Muscle layer of duodenum (tissue), 2 donors: ENCODE data around the gene AGRP.
A peak's percentile ranks its signal among the peaks of the same experiment; 100 is the strongest.
"Not testable (repeated sequence)": the region's sequence is repeated elsewhere in the genome, so short reads cannot be mapped to it uniquely, and the experiment has no call there.

Source experiments
- H3K27ac ChIP-seq: one replicate; pipeline ENCODE4 v1.7.0; 2013; ENCODE audit warnings: mild to moderate bottlenecking, low read length
- H3K27me3 ChIP-seq: one replicate; pipeline ENCODE4 v1.7.0; 2013; ENCODE audit warnings: low read depth, mild to moderate bottlenecking, control low read depth, low read length
- H3K36me3 ChIP-seq, 2 donors: one replicate each; pipeline ENCODE4 v1.7.0; 2013; ENCODE audit warnings: low read length in 2 of 2, control low read depth in 1 of 2, mild to moderate bottlenecking in 1 of 2; ENCODE audit not compliant: insufficient read depth in 2 of 2, control insufficient read depth in 1 of 2
- H3K4me1 ChIP-seq, 2 donors: one replicate each; pipeline ENCODE4 v1.7.0; 2013; ENCODE audit warnings: low read length in 2 of 2, mild to moderate bottlenecking in 2 of 2, control low read depth in 1 of 2, moderate library complexity in 1 of 2; ENCODE audit not compliant: insufficient read depth in 2 of 2, control insufficient read depth in 1 of 2
- H3K4me3 ChIP-seq, 2 donors: one replicate each; pipeline ENCODE4 v1.7.0; 2013; ENCODE audit warnings: low read length in 2 of 2, low read depth in 1 of 2, mild to moderate bottlenecking in 1 of 2
- H3K9me3 ChIP-seq, 2 donors: one replicate each; pipeline ENCODE4 v1.7.0; 2013; ENCODE audit warnings: low read length in 2 of 2, control low read depth in 1 of 2, mild to moderate bottlenecking in 1 of 2; ENCODE audit not compliant: control insufficient read depth in 1 of 2
- donor health status: healthy.

Gene AGRP

DNA sequence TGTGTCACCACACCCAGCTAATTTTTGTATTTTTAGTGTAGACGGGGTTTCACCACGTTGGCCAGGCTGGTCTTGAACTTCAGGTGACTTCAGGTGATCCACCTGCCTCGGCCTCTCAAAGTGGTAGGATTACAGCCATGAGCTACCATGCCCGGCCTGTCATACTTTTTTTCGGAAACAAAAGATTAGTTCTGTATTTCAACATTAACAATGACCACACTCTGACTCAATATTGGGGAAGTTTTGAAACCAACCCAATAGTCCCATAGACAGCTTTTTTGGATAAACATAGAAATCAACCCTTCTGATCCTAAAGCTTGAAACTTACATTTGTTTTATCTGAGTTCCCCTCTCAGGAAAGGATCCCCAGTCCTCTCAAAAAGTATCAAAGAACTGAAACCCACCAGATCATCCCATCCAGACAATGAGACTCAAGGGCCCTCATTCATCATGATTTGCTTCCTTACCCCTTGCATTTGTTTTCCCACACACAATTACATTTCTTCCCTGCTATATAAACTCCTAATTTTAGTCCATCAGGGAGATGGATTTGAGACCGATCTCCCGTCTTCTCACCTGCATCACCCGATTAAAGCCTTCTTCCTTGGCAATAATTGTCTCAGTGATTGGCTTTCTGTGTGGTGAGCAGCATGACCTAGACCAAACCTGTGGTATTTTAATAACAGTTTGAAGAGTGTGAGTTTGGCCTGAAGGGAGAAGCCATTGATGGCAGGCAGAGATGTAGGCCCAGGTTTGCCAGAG is 7.2 kb upstream of the AGRP start:
- Histone ChIP-seq H3K4me3 (no peak overlapping the region), H3K27me3 (no peaks in the 10 kb centered on the region), H3K9me3 (no peaks in the 10 kb centered on the region), H3K27ac (peak overlapping the region; percentile 42), H3K4me1 (peaks cover 12 to 34% of the 10 kb centered on the region in 2 donors), H3K36me3 (no peaks in the 10 kb centered on the region)

DNA sequence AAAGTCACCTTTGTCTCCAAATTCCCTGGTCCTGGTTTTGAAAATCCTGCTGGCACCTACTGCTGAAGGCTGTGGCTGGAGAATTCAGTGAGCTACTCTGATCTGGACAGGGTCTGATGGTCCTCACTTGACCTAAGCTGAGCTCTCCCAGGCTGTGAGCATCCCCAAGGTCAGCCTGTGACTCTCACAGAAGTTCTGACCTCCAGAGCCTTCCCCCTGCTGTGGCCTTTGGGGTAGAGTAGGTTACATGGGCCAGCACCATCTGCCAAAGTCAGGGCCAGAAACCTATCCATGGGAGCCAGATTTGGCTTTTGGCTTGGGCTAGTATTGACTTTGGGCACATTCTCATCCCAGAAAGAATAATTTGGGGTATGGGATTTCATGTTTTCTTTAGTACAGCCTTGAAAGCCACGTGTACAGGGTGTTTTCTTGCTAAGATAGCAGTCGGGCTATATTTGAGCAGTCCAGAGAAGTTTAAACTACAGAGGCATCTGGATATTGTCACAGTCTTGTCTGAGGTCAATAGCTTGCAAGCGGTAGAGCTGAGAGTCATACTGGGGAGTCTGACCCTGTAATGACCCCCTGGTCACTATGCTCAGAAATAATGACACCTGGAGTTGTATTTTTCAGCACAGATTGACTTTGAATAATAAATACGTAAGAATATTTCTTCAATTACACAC is 6.2 kb upstream of the AGRP start:
- Histone ChIP-seq H3K9me3 (no peaks in the 10 kb centered on the region), H3K27me3 (no peaks in the 10 kb centered on the region), H3K4me1 (peaks cover 12 to 34% of the 10 kb centered on the region in 2 donors), H3K4me3 (no peak overlapping the region), H3K36me3 (peaks cover 0 to 1% of the 10 kb centered on the region in 2 donors), H3K27ac (peak overlapping the region; percentile 42)

DNA sequence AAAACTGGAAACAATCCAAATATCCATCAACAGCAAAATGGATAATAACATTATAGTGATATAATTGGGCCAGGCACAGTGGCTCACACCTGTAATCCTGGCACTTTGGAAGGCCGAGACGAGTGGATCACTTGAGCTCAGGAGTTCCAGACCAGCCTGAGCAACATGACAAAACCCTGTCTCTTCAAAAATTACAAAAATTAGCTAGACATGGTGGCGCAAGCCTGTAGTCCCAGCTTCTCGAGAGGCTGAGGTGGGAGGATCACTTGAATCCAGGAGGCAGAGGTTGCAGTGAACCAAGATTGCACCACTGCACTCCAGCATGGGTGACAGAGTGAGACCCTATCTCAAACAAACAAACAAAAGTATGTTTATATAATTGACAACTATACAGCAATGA is 4.2 kb upstream of the AGRP start:
- not testable (repeated sequence) for H3K27me3 ChIP-seq, H3K36me3 ChIP-seq, H3K4me3 ChIP-seq, H3K27ac ChIP-seq, H3K9me3 ChIP-seq
- peaks cover 12 to 33% of the 10 kb centered on the region in 2 donors for H3K4me1 ChIP-seq

DNA sequence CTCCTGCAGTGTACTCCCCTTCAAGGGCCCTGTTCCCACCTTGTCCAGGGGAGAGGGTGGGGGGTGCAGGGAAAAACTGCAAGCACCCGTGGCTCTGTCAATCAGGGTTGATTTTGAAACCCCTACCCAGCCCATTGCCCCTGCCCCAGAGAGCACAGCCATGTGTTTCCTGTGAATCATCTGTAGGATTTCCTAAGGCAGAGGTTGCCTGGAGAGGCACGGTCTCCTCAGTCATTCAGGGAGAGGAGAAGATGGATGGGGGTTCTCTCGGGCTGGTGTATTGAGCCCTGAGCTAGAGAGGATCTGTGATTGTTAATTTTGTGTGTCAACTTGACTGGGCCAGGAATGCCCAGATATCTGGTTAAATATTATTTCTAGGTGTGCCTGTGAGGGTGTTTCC is 3.5 kb upstream of the AGRP start:
- no peak overlapping the region for H3K27ac ChIP-seq
- H3K27me3 ChIP-seq = no peaks in the 10 kb centered on the region
- peaks cover 0 to 9% of the 10 kb centered on the region in 2 donors for H3K36me3 ChIP-seq
- H3K4me1 ChIP-seq = peaks cover 12 to 40% of the 10 kb centered on the region in 2 donors
- H3K4me3 ChIP-seq = no peak overlapping the region
- no peaks in the 10 kb centered on the region for H3K9me3 ChIP-seq

DNA sequence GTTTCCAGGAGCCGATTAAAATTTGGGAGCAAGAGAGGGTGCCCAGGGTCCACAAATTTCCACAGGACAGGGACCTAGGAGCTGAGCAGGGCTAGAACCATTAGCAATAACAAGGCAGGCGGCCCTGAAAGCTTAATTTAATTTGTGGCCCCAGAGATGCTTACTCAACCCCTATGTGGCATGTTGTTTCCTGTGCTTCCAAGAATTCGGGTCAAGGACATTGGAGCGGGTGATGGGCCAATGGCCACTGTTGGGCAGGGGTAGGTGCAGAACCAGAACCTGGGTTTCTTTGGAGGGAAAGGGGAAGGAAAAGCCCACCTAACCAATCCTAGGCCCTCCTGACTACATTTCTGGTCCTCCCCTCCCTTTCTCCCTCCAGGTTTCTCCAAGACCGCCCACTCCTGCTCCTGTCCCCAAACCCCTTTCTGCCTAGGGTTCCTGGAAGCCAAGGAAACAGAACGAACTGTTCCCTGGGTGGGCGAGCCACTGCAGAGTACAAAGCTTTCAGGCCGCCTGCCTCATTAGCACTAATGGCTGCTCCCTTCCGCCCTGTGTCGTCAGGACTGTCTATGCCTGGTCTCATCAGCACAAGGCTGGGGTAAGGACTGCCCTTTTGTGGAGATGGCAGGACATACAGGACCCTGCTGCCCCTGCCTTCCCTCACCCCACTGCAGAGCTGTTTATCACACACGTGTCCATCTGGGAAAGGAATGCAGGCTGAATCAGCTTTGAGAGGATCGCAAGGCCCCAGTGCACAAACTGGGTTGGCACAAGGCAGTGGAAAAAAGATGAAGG is 581 bp upstream of the AGRP start:
- Histone ChIP-seq H3K27me3 (no peaks in the 10 kb centered on the region), H3K27ac (no peak overlapping the region), H3K4me3 (no peak overlapping the region), H3K9me3 (no peaks in the 10 kb centered on the region), H3K4me1 (peaks cover 4 to 29% of the 10 kb centered on the region in 2 donors), H3K36me3 (peaks cover 0 to 16% of the 10 kb centered on the region in 2 donors)

DNA sequence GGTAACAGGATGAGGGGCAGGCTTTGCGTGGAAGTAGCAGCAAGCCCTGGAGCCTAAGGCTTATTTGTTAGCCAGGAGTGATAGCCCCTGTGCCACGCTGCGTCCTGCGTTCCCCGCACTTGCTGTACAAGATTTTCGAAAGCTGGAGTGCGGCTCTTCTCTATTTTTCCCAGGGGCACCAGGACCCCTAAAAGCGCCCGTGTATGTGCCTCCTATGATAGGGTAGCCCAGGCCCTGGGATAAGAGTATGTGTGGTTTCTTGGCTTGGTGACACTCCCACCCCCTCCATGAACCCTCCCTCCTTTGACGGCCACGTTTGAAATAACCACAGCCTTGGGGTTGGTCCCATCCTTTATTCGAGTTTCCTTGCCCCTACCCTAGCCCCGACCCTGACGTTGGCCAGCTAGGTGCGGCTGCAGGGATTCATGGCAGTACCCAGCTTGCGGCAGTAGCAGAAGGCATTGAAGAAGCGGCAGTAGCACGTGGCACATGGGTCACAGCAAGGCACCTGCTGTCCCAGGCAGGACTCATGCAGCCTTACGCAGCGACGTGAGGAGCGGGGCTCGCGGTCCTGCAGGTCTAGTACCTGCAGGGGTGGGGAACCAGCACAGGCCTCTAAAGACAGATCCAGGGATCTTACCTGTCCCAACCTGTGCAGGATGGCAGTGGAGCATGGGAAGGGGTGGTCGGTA is 968 bp downstream of the AGRP start:
- Histone ChIP-seq H3K27ac (peak overlapping the region; percentile 77), H3K4me1 (peaks cover 4 to 31% of the 10 kb centered on the region in 2 donors), H3K4me3 (peak overlapping the region; percentile 67 to 99), H3K9me3 (no peaks in the 10 kb centered on the region), H3K36me3 (peaks cover 0 to 16% of the 10 kb centered on the region in 2 donors), H3K27me3 (no peaks in the 10 kb centered on the region)

DNA sequence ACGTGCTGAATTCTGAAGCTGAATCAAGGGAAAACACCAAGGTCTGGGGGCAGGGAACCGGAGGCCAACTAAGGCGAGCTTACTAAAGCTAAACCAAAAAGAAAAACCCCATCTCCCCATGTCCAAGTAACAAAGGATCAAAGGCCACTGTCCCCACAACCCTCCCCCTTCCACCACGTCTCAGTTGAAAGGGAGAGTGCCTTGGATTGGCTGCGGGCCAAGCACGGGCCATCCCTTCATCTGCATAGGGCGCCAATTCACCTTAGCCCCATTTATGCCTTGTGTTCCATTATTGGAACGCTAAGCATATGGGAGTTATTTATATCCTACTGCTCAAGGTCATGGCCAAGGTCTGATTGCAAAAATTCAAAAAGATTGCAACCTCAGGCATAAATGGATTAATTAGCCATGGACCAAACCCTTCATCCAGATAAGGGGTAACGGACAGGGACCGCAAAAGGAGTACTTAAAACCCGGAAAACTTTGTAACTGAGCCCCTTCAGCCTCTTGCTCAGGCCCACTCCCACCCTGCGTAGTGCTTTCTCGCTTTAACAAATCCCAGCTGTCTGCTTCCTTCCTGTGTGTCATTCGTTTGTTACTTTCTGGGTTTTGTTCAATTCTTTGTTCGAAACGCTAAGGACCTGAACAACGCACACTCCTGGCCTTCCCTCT is 1.6 kb downstream of the AGRP start:
- Histone ChIP-seq H3K9me3 (no peaks in the 10 kb centered on the region), H3K36me3 (peaks cover 0 to 16% of the 10 kb centered on the region in 2 donors), H3K27ac (peak overlapping the region; percentile 77), H3K4me1 (peaks cover 4 to 31% of the 10 kb centered on the region in 2 donors), H3K4me3 (peak overlapping the region; percentile 67 to 99), H3K27me3 (no peaks in the 10 kb centered on the region)

DNA sequence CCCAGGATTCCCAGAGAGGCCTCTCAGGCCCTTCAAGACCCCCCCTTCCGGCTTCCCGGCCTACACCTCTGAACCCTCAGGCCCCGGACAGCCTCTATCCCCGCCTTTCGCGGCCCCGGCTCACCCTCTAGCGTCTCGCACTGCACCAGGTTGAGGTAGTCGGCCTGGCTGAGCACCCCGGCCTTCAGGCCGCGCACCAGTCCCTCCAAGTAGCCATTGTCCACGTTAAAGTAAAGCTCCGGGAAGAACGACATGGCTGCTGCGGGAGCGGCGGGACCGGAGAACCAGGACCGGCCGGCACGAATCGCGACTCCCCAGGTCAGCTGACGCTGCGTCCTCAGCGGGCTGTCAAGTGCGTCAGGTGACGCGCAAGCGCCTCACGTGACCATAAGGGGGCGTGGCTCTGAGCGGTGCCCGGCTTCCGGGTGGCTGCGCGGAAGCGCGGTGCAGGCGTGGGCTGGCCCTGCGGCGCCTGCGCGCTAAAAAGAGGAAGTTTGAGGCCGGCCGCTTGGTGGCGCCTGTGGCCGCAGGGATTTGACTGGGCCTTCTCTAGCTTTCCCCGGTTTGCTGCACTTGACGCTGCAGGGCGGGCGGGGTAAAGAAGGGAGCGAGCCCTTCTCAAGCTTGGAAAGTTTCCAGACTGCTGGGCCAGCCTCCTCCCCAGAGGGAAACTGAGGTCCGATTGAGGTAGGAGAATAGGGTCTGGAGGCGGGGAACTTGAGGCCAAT is 2.4 kb downstream of the AGRP start, which contains the start of gene ATP6V0D1:
Gene ATP6V0D1, minus strand, starts transcription at position 325 of the 728 bp plus-strand sequence. Its CDS starts 71 bp downstream, at position 254.
- H3K9me3 ChIP-seq = no peaks in the 10 kb centered on the region
- H3K27ac ChIP-seq = peak within 1 kb of the TSS; percentile 93
- peak within 1 kb of the TSS; percentile 92 to 99 for H3K4me3 ChIP-seq
- peaks cover 0 to 16% of the 10 kb centered on the region in 2 donors for H3K36me3 ChIP-seq
- no peaks in the 10 kb centered on the region for H3K27me3 ChIP-seq
- peaks cover 4 to 36% of the 10 kb centered on the region in 2 donors for H3K4me1 ChIP-seq

DNA sequence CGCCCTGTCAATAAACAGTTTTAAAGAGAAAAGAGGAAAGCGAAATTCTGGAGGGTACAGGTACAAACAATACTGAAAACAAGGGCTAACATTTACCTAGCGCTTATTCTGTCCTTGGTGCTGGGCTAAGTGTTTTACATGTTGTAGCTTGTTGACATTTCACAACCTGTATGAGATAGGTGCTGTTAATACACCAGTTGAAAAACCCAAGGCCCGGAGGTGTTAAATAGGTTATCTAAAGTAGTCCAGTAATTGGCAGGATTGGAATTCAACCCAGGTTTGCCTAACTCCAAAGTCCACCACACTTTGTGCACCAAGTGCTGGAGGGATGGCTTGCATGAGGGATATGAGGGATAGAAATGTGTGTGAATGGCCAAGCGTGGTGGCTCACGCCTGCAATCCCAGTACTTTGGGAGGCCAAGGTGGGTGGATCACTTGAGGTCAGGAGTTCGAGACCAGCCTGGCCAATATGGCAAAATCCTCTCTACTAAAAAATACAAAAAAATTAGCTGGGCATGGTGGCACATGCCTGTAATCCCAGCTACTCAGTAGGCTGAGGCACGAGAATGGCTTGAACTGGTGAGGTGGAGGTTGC is 5.3 kb downstream of the AGRP start:
- Histone ChIP-seq H3K9me3 (no peaks in the 10 kb centered on the region), H3K27me3 (no peaks in the 10 kb centered on the region), H3K4me1 (peaks cover 4 to 45% of the 10 kb centered on the region in 2 donors), H3K36me3 (peaks cover 4 to 6% of the 10 kb centered on the region in 2 donors), H3K4me3 (no peak overlapping the region), H3K27ac (no peak overlapping the region)
